Measurements from ENCODE around the gene GSTM3.

The GSTM3 gene

DNA sequence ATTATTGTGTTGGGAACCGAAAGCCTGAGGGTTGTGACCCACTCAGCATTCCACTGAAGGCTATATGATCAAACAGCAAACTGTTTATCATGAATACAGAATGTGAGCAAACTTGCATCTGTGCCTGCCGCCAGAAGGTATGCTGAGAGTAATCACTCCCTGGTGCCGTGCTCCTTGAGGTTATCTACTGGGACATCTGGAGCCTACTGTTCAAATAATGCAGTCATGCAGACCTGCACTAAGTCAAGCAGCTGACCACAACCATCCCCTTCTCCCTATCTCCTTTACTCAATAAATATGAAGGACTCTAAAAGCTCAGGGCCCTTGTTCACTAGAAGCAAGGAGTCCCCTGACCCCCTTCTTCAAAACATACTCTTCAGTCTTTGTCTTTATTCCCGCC, 15.3 kb downstream of the GSTM3 start:
- Histone ChIP-seq H3F3A (ENCODE audit: insufficient read depth, low read length) (no peaks in the 10 kb centered on the region), H3K9me2 (replicated peaks; ENCODE audit: insufficient read depth, low read length) (no peaks in the 10 kb centered on the region), H3K4me1 (ENCODE audit: low read length) (no peaks in the 10 kb centered on the region), H3K9me3 (replicated peaks; ENCODE audit: insufficient read depth, low read length) (no peaks in the 10 kb centered on the region), H3K4me3 (ENCODE audit: low read length) (no peak overlapping the region), H3K27me3 (replicated peaks; ENCODE audit: insufficient read depth, low read length) (no peaks in the 10 kb centered on the region), H3K79me2 (ENCODE audit: low read length) (no peaks in the 10 kb centered on the region), H3K36me3 (replicated peaks; ENCODE audit: insufficient read depth, low read length) (no peaks in the 10 kb centered on the region), H3K4me2 (ENCODE audit: low read depth, low read length) (no peak overlapping the region), H4K20me1 (ENCODE audit: insufficient read depth, low read length) (no peaks in the 10 kb centered on the region), H3K9ac (ENCODE audit: low read length) (no peak overlapping the region), H3K27ac (ENCODE audit: low read length) (no peak overlapping the region), H2AFZ (ENCODE audit: low read length) (no peak overlapping the region)
- DNase-seq = no peak
- no peak for TF ChIP-seq EZH2phosphoT487 (IDR thresholded peaks at IDR 0.05; ENCODE audit: low read length)
- TF ChIP-seq, protein P1, sequence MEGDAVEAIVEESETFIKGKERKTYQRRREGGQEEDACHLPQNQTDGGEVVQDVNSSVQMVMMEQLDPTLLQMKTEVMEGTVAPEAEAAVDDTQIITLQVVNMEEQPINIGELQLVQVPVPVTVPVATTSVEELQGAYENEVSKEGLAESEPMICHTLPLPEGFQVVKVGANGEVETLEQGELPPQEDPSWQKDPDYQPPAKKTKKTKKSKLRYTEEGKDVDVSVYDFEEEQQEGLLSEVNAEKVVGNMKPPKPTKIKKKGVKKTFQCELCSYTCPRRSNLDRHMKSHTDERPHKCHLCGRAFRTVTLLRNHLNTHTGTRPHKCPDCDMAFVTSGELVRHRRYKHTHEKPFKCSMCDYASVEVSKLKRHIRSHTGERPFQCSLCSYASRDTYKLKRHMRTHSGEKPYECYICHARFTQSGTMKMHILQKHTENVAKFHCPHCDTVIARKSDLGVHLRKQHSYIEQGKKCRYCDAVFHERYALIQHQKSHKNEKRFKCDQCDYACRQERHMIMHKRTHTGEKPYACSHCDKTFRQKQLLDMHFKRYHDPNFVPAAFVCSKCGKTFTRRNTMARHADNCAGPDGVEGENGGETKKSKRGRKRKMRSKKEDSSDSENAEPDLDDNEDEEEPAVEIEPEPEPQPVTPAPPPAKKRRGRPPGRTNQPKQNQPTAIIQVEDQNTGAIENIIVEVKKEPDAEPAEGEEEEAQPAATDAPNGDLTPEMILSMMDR (IDR thresholded peaks at IDR 0.05; ENCODE audit: low read length) = no peak
- TF ChIP-seq EZH2 (optimal IDR thresholded peaks at IDR 0.05; ENCODE audit: low read depth, low read length) = no peak

DNA sequence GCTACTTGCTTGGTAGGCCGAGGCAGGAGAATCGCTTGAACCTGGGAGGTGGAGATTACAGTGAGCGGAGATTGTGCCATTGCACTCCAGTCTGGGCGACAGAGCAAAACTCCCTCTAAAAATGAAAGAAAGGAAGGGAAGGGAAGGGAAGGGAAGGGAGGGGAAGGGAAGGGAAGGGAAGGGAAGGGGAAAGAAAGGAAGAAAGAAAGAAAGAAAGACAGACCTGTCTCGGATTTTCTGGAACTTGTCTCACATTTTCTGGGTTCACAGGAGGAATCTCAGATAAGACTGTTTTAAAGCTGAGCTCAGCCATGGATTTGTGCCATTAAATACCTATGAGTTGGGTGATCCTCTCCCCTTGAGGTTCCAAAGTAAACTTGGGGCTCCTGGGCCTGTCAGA, 15.9 kb downstream of the GSTM3 start:
- no peak for DNase-seq
- Histone ChIP-seq H3K9me3 (replicated peaks; ENCODE audit: insufficient read depth, low read length) (no peaks in the 10 kb centered on the region), H3K4me2 (ENCODE audit: low read depth, low read length) (no peak overlapping the region), H3K9me2 (replicated peaks; ENCODE audit: insufficient read depth, low read length) (no peaks in the 10 kb centered on the region), H3K79me2 (ENCODE audit: low read length) (no peaks in the 10 kb centered on the region), H3K27me3 (replicated peaks; ENCODE audit: insufficient read depth, low read length) (no peaks in the 10 kb centered on the region), H3K4me3 (ENCODE audit: low read length) (no peak overlapping the region), H2AFZ (ENCODE audit: low read length) (no peak overlapping the region), H3F3A (ENCODE audit: insufficient read depth, low read length) (no peaks in the 10 kb centered on the region), H3K9ac (ENCODE audit: low read length) (no peak overlapping the region), H3K27ac (ENCODE audit: low read length) (no peak overlapping the region), H3K4me1 (ENCODE audit: low read length) (no peaks in the 10 kb centered on the region), H3K36me3 (replicated peaks; ENCODE audit: insufficient read depth, low read length) (no peaks in the 10 kb centered on the region), H4K20me1 (ENCODE audit: insufficient read depth, low read length) (no peaks in the 10 kb centered on the region)
- TF ChIP-seq EZH2phosphoT487 (IDR thresholded peaks at IDR 0.05; ENCODE audit: low read length) (no peak), EZH2 (optimal IDR thresholded peaks at IDR 0.05; ENCODE audit: low read depth, low read length) (no peak)
- TF ChIP-seq, protein P1 (IDR thresholded peaks at IDR 0.05; ENCODE audit: low read length) = no peak

DNA sequence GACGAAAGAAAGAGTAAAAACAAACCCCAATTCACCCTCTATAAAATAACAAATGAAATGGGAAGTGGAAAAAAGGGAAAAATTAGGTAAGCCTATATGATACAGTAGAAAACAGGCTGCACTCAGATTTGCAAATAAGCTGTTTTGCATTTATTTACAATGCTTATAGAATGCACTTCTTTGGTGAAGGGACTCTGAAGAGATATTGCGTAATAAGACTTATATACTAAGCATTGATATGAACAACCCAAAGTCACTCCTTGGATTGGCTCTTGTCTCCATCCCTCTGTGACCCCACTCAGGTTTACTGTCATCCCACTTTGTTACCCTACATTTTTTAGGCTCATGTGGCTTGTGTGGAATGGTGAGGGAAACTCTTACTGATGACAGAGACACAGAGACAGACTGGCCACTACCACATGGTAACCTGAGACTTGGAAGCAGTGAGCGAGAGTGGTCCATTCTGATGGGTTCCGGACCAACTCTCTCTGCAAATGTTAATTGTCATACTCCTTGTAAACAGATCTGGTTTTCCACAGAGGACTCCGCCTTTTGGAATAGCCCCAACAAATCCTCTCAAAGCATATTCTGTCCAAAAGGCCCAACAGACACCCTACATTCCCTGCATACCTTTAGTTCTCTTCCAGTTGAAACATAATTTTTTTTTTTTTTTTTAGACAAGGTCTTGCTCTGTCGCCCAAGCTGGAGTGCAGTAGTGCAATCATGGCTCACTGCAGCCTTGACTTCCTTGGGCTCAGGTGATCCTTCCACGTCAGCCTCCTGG, 17.7 kb downstream of the GSTM3 start:
- no peak overlapping the region for H3K9ac ChIP-seq (ENCODE audit: low read length)
- no peak overlapping the region for H3K4me2 ChIP-seq (ENCODE audit: low read depth, low read length)
- no peaks in the 10 kb centered on the region for H3K9me3 ChIP-seq (replicated peaks; ENCODE audit: insufficient read depth, low read length)
- H4K20me1 ChIP-seq (ENCODE audit: insufficient read depth, low read length) = no peaks in the 10 kb centered on the region
- H3K27me3 ChIP-seq (replicated peaks; ENCODE audit: insufficient read depth, low read length) = no peaks in the 10 kb centered on the region
- no peaks in the 10 kb centered on the region for H3F3A ChIP-seq (ENCODE audit: insufficient read depth, low read length)
- TF ChIP-seq, protein P1 (IDR thresholded peaks at IDR 0.05; ENCODE audit: low read length) = no peak
- no peak for TF ChIP-seq EZH2phosphoT487 (IDR thresholded peaks at IDR 0.05; ENCODE audit: low read length)
- TF ChIP-seq EZH2 (optimal IDR thresholded peaks at IDR 0.05; ENCODE audit: low read depth, low read length) = no peak
- H3K36me3 ChIP-seq (replicated peaks; ENCODE audit: insufficient read depth, low read length) = no peaks in the 10 kb centered on the region
- H2AFZ ChIP-seq (ENCODE audit: low read length) = no peak overlapping the region
- H3K4me1 ChIP-seq (ENCODE audit: low read length) = no peaks in the 10 kb centered on the region
- H3K9me2 ChIP-seq (replicated peaks; ENCODE audit: insufficient read depth, low read length) = no peaks in the 10 kb centered on the region
- DNase-seq = no peak
- H3K79me2 ChIP-seq (ENCODE audit: low read length) = no peaks in the 10 kb centered on the region
- H3K4me3 ChIP-seq (ENCODE audit: low read length) = no peak overlapping the region
- H3K27ac ChIP-seq (ENCODE audit: low read length) = no peak overlapping the region

Measured in MM.1S (cell line).